Small intestine (tissue), 16 donors: ENCODE data around the gene CNR1. TPM values are rescaled to one million over a fixed set of nuclear protein-coding genes. Genes with fewer than 3 reads are reported as not detected.
"Not testable (repeated sequence)": the region's sequence is repeated elsewhere in the genome, so short reads cannot be mapped to it uniquely, and the experiment has no call there.

Experiments
- DNase-seq, 2 donors: peaks; one replicate each; pipeline versions ENCODE4 v3.0.0 to v3.0.0-alpha.2; 2013
- FAIRE-seq: peaks from 2 replicates; lab custom pipeline; 2012; peaks lifted over from hg19 to GRCh38; lab: Jason Lieb, UNC
- H3K27ac ChIP-seq, 3 donors: one replicate each; pipeline ENCODE4 v1.5.1; 2013; ENCODE audit warnings: low read length in 2 of 3, mild to moderate bottlenecking in 2 of 3, control low read depth in 1 of 3, inconsistent platforms in 1 of 3, low read depth in 1 of 3, moderate library complexity in 1 of 3
- H3K27me3 ChIP-seq, 3 donors: one replicate each; pipeline ENCODE4 v1.6.1; 2013; ENCODE audit warnings: low read length in 3 of 3, inconsistent platforms in 1 of 3; ENCODE audit not compliant: control insufficient read depth in 3 of 3, insufficient read depth in 3 of 3
- H3K36me3 ChIP-seq, 3 donors: one replicate each; pipeline ENCODE4 v1.6.1; 2013; ENCODE audit warnings: low read length in 3 of 3, inconsistent platforms in 1 of 3, low read depth in 1 of 3, mild to moderate bottlenecking in 1 of 3, moderate library complexity in 1 of 3; ENCODE audit not compliant: control insufficient read depth in 3 of 3, insufficient read depth in 2 of 3
- H3K4me1 ChIP-seq, 3 donors: one replicate each; pipeline ENCODE4 v1.6.1; 2013; ENCODE audit warnings: low read length in 2 of 3, inconsistent platforms in 1 of 3, low read depth in 1 of 3, mild to moderate bottlenecking in 1 of 3, moderate library complexity in 1 of 3; ENCODE audit not compliant: control insufficient read depth in 3 of 3, insufficient read depth in 2 of 3
- H3K4me3 ChIP-seq, 3 donors: one replicate each; pipeline ENCODE4 v1.5.1; 2013; ENCODE audit warnings: low read length in 3 of 3, control low read depth in 1 of 3, inconsistent platforms in 1 of 3, low read depth in 1 of 3, mild to moderate bottlenecking in 1 of 3, moderate library complexity in 1 of 3
- H3K9me3 ChIP-seq, 2 donors: one replicate each; pipeline ENCODE4 v1.6.1; 2013; ENCODE audit warnings: low read depth in 1 of 2, low read length in 1 of 2; ENCODE audit not compliant: control insufficient read depth in 2 of 2, insufficient read depth in 1 of 2
- WGBS, 3 donors: extraction: QIAGEN DNeasy Blood & Tissue Kit; methylation state at CpG; one replicate each; pipeline ENCODE4 v1.1.7; 2013; 5-methylcytosine and 5-hydroxymethylcytosine counted together
- long read RNA-seq, 10 donors: transcript quantifications; one replicate each; lab custom pipeline, GENCODE V29; 2026
- polyA plus RNA-seq, 4 donors: library from polyadenylated mRNA; stranded (reverse) in 3 of 4; unstranded in 1 of 4; fragments of 200-250 nt in 3 of 4; fragments of 120-200 nt in 1 of 4; gene quantifications; one replicate each; pipeline versions ENCODE4 v1.2.1 to v1.2.3, GENCODE V29; 2013
- donor health status: healthy with polysubstance abuse.
- donor health status: control.
- donor health status: control.
- donor health status: Bipolar disorder and iron deficiency.
- donor health status: healthy.

CNR1 gene
- 1 to 10 TPM in 1 of 4 donors, under 1 TPM in 2, not detected in 1; 0.27 to 5.6 (median 0.87) TPM for polyA plus RNA-seq
- long read RNA-seq, donor 1, partial matches to known transcripts, result 0 of 3 reads
- long read RNA-seq, donor 1, other reads (novel, unspliced or antisense), result 0 of 3 reads
- long read RNA-seq, donor 2, partial matches to known transcripts, result 0 of 1 reads
- long read RNA-seq, donor 2, other reads (novel, unspliced or antisense), result 0 of 1 reads
- long read RNA-seq, donor 3, partial matches to known transcripts, result 0 of 4 reads
- long read RNA-seq, donor 3, other reads (novel, unspliced or antisense), result 0 of 4 reads
- long read RNA-seq, donor 4, result 0 reads
- long read RNA-seq, donor 5, partial matches to known transcripts, result 0 of 1 reads
- long read RNA-seq, donor 5, other reads (novel, unspliced or antisense), result 0 of 1 reads
- long read RNA-seq, donor 6, full-length matches to known transcripts, result 3 of 3 reads
- long read RNA-seq, donor 6, partial matches to known transcripts, result 0 of 3 reads
- long read RNA-seq, donor 6, other reads (novel, unspliced or antisense), result 0 of 3 reads
- long read RNA-seq, donor 7, result 0 reads
- long read RNA-seq, donor 8, result 0 reads
- long read RNA-seq, donor 9, result 0 reads
- long read RNA-seq, donor 10, full-length matches to known transcripts, result 7 of 7 reads
- long read RNA-seq, donor 10, partial matches to known transcripts, result 0 of 7 reads
- long read RNA-seq, donor 10, other reads (novel, unspliced or antisense), result 0 of 7 reads

GRCh38 chr6:88165844-88166492 is at the start of gene CNR1:
Gene CNR1 (minus strand): TSS chr6:88166347. CDS start chr6:88145274, 21,073 bp downstream.
- peaks cover 4 to 46% (median 27%) of the 10 kb centered on the region in 3 donors for H3K27me3 ChIP-seq
- peak within 1 kb of the TSS in 1 of 3 donors; percentile 14 for H3K27ac ChIP-seq
- no peaks in the 10 kb centered on the region for H3K36me3 ChIP-seq

GRCh38 chr6:88211446-88211845 is 45.3 kb upstream of the CNR1 start:
- no peak for DNase-seq
- Histone ChIP-seq H3K4me3 (no peak overlapping the region), H3K27ac (no peak overlapping the region), H3K27me3 (no peaks in the 10 kb centered on the region), H3K36me3 (no peaks in the 10 kb centered on the region), H3K4me1 (no peaks in the 10 kb centered on the region), H3K9me3 (no peaks in the 10 kb centered on the region)
- no peak for FAIRE-seq
- WGBS, 3 donors, result 67 to 69% (median 67%) methylated on average over 4 of the region's 4 CpGs

More at GRCh38 chr6:88165844-88166492, at the start of gene CNR1:
- 0 to 1% (median 0%) methylated on average over 40 to 78 of the region's 78 CpGs for WGBS, 3 donors
- Histone ChIP-seq H3K4me1 (peaks cover 0 to 13% (median 0%) of the 10 kb centered on the region in 3 donors), H3K4me3 (peak within 1 kb of the TSS; percentile 43 to 59 (median 55)), H3K9me3 (no peaks in the 10 kb centered on the region)
- FAIRE-seq (no peak), DNase-seq (peak; percentile 31 to 66)

- WGBS, 3 donors, result 83 to 95% (median 94%) methylated on average over 1 of the region's 1 CpG
- H3K4me1 ChIP-seq, result no peaks in the 10 kb centered on the region
- H3K4me3 ChIP-seq, result no peak overlapping the region
- H3K9me3 ChIP-seq, result no peaks in the 10 kb centered on the region
- no peak for FAIRE-seq
- DNase-seq, result no peak
- no peaks in the 10 kb centered on the region for H3K36me3 ChIP-seq
- no peaks in the 10 kb centered on the region for H3K27me3 ChIP-seq
- no peak overlapping the region for H3K27ac ChIP-seq
Observed at GRCh38 chr6:88209301-88209700, 43.2 kb upstream of the CNR1 start.

GRCh38 chr6:88208726-88209125 is 42.6 kb upstream of the CNR1 start:
- Histone ChIP-seq H3K27me3 (no peaks in the 10 kb centered on the region), H3K36me3 (no peaks in the 10 kb centered on the region), H3K27ac (no peak overlapping the region), H3K4me3 (no peak overlapping the region), H3K4me1 (no peaks in the 10 kb centered on the region), H3K9me3 (no peaks in the 10 kb centered on the region)
- FAIRE-seq, result no peak
- 57 to 65% (median 61%) methylated on average over 4 of the region's 4 CpGs for WGBS, 3 donors
- no peak for DNase-seq

- FAIRE-seq, H3K4me1 ChIP-seq, H3K4me3 ChIP-seq, H3K9me3 ChIP-seq, DNase-seq, H3K27ac ChIP-seq, H3K27me3 ChIP-seq, H3K36me3 ChIP-seq: not testable (repeated sequence)
Observed at GRCh38 chr6:88201734-88202133, 35.6 kb upstream of the CNR1 start.

- 84 to 87% (median 85%) methylated on average over 4 of the region's 4 CpGs for WGBS, 3 donors
- no peak for DNase-seq
- no peaks in the 10 kb centered on the region for H3K27me3 ChIP-seq
- H3K36me3 ChIP-seq, result no peaks in the 10 kb centered on the region
- no peak for FAIRE-seq
- H3K4me1 ChIP-seq, result no peaks in the 10 kb centered on the region
- no peak overlapping the region for H3K27ac ChIP-seq
- no peaks in the 10 kb centered on the region for H3K9me3 ChIP-seq
- H3K4me3 ChIP-seq, result no peak overlapping the region
Observed at GRCh38 chr6:88184921-88185320, 18.8 kb upstream of the CNR1 start.

- no peaks in the 10 kb centered on the region for H3K36me3 ChIP-seq
- FAIRE-seq, result no peak
- no peaks in the 10 kb centered on the region for H3K4me1 ChIP-seq
Observed at GRCh38 chr6:88183471-88183870, 17.3 kb upstream of the CNR1 start.

GRCh38 chr6:88179692-88180091 is 13.5 kb upstream of the CNR1 start:
- no peaks in the 10 kb centered on the region for H3K36me3 ChIP-seq
- H3K4me1 ChIP-seq, result no peaks in the 10 kb centered on the region
- no peaks in the 10 kb centered on the region for H3K9me3 ChIP-seq
- DNase-seq (no peak), FAIRE-seq (no peak)
- no peak overlapping the region for H3K4me3 ChIP-seq
- H3K27me3 ChIP-seq, result peaks cover 0 to 4% (median 4%) of the 10 kb centered on the region in 3 donors
- no peak overlapping the region for H3K27ac ChIP-seq
- WGBS, 3 donors, result 0 to 29% (median 19%) methylated on average over 1 of the region's 1 CpG

More at GRCh38 chr6:88183471-88183870, 17.3 kb upstream of the CNR1 start:
- 75 to 81% (median 77%) methylated on average over 2 of the region's 2 CpGs for WGBS, 3 donors
- Histone ChIP-seq H3K27ac (no peak overlapping the region), H3K4me3 (no peak overlapping the region), H3K27me3 (no peaks in the 10 kb centered on the region), H3K9me3 (no peaks in the 10 kb centered on the region)
- DNase-seq, result no peak
